ENCODE measurements around the gene GBF1.

The GBF1 gene

GRCh38 chr10:102399217-102400021, 154.1 kb downstream of the GBF1 start:
- DNase-seq (ENCODE audit: low read depth) = peak; percentile 94
- peak; percentile 95 for TF ChIP-seq CTCF (IDR thresholded peaks at IDR 0.05; ENCODE audit: insufficient read depth, low read depth, low read length, missing control alignments)
- peak overlapping the region; percentile 97 for H3K4me3 ChIP-seq (ENCODE audit: low read depth, low read length)

GRCh38 chr10:102400076-102400475, 154.7 kb downstream of the GBF1 start:
- no peak for TF ChIP-seq CTCF (IDR thresholded peaks at IDR 0.05; ENCODE audit: insufficient read depth, low read depth, low read length, missing control alignments)

GRCh38 chr10:102400598-102401341, 155.4 kb downstream of the GBF1 start:
- H3K4me3 ChIP-seq (ENCODE audit: low read depth, low read length) = no peak overlapping the region
- TF ChIP-seq CTCF (IDR thresholded peaks at IDR 0.05; ENCODE audit: insufficient read depth, low read depth, low read length, missing control alignments) = no peak
- DNase-seq (ENCODE audit: low read depth) = no peak

More at GRCh38 chr10:102400076-102400475, 154.7 kb downstream of the GBF1 start:
- DNase-seq (ENCODE audit: low read depth) = no peak
- H3K4me3 ChIP-seq (ENCODE audit: low read depth, low read length) = peak overlapping the region; percentile 97

GRCh38 chr10:102401342-102401654, 156.0 kb downstream of the GBF1 start:
- no peak for DNase-seq (ENCODE audit: low read depth)
- no peak for TF ChIP-seq CTCF (IDR thresholded peaks at IDR 0.05; ENCODE audit: insufficient read depth, low read depth, low read length, missing control alignments)
- H3K4me3 ChIP-seq (ENCODE audit: low read depth, low read length) = no peak overlapping the region

GRCh38 chr10:102401735-102402511, 156.6 kb downstream of the GBF1 start:
- no peak for DNase-seq (ENCODE audit: low read depth)
- TF ChIP-seq CTCF (IDR thresholded peaks at IDR 0.05; ENCODE audit: insufficient read depth, low read depth, low read length, missing control alignments) = no peak
- H3K4me3 ChIP-seq (ENCODE audit: low read depth, low read length) = no peak overlapping the region

GRCh38 chr10:102402512-102402896, 157.2 kb downstream of the GBF1 start:
- H3K4me3 ChIP-seq (ENCODE audit: low read depth, low read length) = no peak overlapping the region
- no peak for TF ChIP-seq CTCF (IDR thresholded peaks at IDR 0.05; ENCODE audit: insufficient read depth, low read depth, low read length, missing control alignments)

More at GRCh38 chr10:102402512-102402896, 157.2 kb downstream of the GBF1 start:
- DNase-seq (ENCODE audit: low read depth) = no peak
